Subcutaneous adipose tissue (tissue), 4 donors: Measurements from ENCODE around the gene KYAT1. TPM values are rescaled to one million over a fixed set of nuclear protein-coding genes. Genes with fewer than 3 reads are reported as not detected.

Experiments
- total RNA-seq, 4 donors: library from RNA; depleted of rRNA; stranded (reverse); fragments of >200 nt; gene quantifications; one replicate each; pipeline ENCODE4 v1.1.0, GENCODE V29; 2016
- TF ChIP-seq, protein P1 (sequence below): fragments of 450-650 bp; IDR thresholded peaks from one replicate; pipeline ENCODE4 v1.5.1; 2016; ENCODE audit warnings: low read depth, mild to moderate bottlenecking, control low read depth, antibody characterized with exemption, moderate library complexity

Gene KYAT1
- total RNA-seq, 4 donors from 2014 or later = 1.5 to 7.5 (median 2.1) TPM

DNA sequence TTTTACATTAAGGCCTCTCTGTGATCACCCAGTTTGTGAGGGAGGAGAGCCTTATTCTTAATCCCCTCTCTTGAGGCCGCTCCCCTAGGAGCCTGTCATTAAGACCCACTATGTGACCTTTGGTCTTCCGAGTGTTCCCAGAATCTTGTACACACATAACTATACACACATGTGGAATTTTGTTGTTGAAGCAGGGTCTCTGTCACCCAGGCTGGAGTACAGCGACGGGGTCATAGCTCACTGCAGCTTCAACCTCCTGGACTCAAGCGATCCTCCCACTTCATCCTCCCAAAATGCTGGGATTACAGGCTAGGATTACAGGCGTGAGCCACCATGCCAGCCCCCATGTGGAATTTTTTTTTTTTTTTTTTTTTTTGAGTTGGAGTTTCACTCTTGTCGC, 24.2 kb upstream of the KYAT1 start:
- TF ChIP-seq, protein P1, sequence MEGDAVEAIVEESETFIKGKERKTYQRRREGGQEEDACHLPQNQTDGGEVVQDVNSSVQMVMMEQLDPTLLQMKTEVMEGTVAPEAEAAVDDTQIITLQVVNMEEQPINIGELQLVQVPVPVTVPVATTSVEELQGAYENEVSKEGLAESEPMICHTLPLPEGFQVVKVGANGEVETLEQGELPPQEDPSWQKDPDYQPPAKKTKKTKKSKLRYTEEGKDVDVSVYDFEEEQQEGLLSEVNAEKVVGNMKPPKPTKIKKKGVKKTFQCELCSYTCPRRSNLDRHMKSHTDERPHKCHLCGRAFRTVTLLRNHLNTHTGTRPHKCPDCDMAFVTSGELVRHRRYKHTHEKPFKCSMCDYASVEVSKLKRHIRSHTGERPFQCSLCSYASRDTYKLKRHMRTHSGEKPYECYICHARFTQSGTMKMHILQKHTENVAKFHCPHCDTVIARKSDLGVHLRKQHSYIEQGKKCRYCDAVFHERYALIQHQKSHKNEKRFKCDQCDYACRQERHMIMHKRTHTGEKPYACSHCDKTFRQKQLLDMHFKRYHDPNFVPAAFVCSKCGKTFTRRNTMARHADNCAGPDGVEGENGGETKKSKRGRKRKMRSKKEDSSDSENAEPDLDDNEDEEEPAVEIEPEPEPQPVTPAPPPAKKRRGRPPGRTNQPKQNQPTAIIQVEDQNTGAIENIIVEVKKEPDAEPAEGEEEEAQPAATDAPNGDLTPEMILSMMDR = no peak

DNA sequence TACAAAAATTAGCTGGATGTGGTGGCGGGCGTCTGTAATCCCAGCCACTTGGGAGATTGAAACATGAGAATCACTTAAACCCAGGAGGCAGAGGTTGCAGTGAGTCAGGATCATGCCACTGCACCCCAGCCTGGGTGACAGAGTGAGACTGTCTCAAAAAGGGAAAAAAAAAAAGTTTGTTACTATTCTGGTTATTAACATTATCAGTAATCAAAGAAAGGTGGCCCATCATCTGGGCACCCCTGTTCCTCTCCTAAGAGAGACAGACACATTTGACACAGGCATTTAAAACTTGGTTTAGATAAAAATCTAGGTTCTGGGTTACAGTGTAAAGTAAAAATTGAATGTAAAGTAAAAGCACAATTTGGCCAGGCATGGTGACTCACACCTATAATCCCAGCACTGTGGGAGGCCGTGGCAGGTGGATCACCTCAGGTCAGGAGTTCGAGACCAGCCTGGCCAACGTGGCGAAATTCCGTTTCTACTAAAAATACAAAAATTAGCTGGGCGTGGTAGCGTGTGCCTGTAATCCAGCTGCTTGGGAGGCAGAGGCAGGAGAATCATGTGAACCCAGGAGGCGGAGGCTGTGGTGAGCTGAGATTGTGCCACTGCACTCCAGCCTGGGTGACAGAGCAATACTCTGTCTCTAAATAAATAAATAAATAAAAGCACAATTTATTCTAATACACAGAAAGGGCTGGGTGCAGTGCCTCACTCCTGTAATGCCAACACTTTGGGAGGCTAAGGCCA, 22.3 kb upstream of the KYAT1 start:
- TF ChIP-seq, protein P1 = no peak

DNA sequence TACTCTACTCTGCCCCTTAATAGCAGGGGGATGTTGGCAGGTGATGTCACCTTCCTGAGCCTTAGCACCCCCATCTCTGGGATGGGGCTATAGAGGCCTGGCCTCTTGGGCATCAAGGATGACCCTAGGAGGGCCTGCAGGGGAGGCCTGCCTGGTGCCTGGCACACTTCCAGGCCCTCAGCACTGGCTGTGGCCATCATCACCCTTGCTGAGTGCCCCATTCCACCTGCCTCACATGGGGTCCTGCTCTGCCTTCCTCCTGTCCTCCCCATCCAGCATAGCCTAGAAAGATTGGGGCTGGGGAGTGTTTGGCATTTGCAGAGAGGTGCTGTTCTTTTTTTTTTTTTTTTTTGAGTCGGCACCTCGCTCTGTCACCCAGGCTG, 21.3 kb upstream of the KYAT1 start:
- TF ChIP-seq, protein P1 = no peak

DNA sequence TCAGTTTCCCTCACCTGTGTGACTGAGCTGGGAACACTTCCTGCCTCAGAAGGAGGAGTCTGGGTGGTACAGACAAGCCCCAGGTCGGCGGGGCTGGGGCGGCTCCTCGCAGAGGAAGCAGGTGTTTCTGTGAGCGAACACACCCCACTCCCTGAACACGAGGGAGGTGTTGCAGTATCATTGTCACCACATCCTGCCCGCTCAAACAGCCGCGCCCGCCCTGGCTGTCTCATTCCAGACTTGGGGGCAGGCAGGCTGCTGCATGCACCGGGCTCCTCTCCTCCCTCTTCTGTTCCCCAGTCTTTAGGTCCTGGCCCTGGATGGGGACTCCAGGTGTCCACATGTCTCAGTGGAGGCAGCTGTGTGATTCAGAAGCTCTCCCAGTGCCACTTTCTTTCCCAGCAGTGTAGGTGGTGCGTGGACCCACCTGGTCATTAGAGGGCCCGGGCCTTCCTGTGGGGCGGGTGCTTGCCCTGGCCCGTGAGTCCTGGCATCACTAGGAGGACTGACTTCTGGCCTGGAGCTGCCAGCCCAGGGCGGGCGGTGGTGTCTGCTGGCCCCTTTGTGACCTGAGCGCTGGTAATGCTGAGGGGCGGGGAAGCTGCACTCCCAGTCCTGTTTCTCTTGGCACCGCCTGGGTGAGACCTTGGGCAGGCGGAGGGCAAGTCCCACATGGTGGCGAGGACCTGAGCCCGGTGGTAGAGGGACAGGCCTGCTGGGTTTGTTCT, 20.8 kb upstream of the KYAT1 start:
- TF ChIP-seq, protein P1 = no peak

DNA sequence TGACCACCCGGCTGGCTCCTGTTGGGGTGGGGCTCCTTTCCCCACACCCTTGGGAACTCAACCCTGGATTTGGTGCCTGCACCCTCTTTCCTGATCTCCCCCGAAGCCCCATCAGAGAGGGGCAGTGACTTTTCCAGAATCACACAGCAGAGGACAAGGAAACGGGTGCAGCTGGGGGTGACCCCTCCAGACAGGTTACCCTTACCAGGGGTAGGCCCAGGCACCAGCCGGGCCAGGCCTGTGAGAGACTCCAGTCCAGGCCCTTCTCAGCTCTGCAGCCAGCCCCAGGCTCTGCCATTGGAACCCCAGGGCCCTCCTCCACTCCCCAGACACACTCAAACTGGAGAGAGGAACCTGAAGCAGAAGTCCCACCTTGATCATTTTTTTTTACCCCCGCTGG, 20.1 kb upstream of the KYAT1 start:
- TF ChIP-seq, protein P1 = no peak

DNA sequence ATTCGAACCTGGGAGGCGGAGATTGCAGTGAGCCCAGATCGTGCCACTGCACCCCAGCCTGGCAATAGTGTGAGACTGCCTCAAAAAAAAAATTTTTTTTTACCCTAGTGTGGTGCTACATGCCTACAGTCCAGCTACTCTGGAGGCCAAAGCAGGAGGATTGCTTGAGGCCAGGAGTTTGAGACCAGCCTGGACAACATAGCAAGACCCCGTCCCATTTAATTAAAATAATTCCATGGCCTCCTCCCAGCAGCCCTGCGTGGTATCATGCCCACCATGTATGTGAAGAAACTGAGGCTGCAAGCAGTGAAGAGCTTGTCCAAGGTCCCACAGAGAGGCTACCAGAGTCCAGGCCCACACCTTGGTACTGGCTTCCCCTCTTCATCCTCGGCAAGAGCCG, 19.6 kb upstream of the KYAT1 start:
- TF ChIP-seq, protein P1 = no peak

DNA sequence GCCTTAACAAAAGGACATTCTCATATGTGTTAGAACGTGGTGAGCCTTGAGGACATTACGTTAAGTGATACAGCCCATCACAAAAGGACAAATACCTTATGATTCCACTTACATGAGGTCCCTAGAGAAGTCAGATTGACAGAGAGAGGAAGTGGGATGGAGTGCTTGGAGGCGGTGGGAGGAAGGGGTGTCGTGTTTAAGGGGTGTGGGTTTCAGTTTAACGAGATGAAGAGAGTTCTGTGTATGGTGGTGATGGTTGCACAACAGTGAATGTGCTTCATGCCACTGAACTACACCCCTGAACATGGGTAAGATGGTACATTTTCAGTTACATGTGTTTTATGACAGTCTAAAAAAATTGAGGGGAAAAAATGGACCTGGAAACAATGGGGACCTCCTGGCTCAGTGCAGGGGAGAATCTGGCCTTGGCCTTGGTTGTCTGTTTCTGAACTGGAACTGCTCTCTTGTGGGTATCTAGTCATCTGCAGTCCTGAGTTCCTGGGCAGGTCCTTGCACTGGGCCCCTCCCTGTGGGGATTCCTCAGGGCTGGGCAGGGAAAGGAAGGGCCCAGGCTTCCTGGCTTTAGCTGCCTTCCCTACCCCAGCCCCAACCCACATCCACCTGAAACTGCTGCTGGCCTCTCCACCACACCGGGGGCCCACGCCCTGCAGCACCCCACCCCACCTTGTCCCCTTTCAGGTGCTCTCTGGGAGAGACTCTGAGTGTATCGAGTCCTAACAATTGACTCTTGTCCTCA, 18.0 kb upstream of the KYAT1 start:
- TF ChIP-seq, protein P1 = no peak
